ENCODE measurements around the gene NCAM2.

The NCAM2 gene

GRCh38 chr21:20997636-20998455 lies at the start of gene NCAM2:
NCAM2 (plus strand) TSS chr21:20998409.
- FAIRE-seq: no peak

GRCh38 chr21:20949884-20950283 lies 48.3 kb upstream of the NCAM2 start:
- FAIRE-seq: no peak

GRCh38 chr21:20965816-20966215 lies 32.4 kb upstream of the NCAM2 start:
- no peak for FAIRE-seq

- no peak for FAIRE-seq
Observed at GRCh38 chr21:20968391-20968790, 29.8 kb upstream of the NCAM2 start.

GRCh38 chr21:20970691-20971090 lies 27.5 kb upstream of the NCAM2 start:
- FAIRE-seq: peak; percentile 59

- peak; percentile 88 for FAIRE-seq
Observed at GRCh38 chr21:20971296-20971921, 26.8 kb upstream of the NCAM2 start.

GRCh38 chr21:20994790-20995189 lies 3.4 kb upstream of the NCAM2 start:
- no peak for FAIRE-seq

GRCh38 chr21:20996421-20997310 lies 1.5 kb upstream of the NCAM2 start:
- FAIRE-seq: no peak

GRCh38 chr21:20997311-20997635 lies 936 bp upstream of the NCAM2 start:
- no peak for FAIRE-seq

GRCh38 chr21:20998456-20998789 lies 214 bp downstream of the NCAM2 start:
- FAIRE-seq: no peak

GRCh38 chr21:20998886-20999285 lies 677 bp downstream of the NCAM2 start:
- FAIRE-seq: no peak

GRCh38 chr21:20999659-21000058 lies 1.4 kb downstream of the NCAM2 start:
- peak; percentile 90 for FAIRE-seq

GRCh38 chr21:21000591-21001175 lies 2.5 kb downstream of the NCAM2 start:
- no peak for FAIRE-seq

GRCh38 chr21:21001591-21002100 lies 3.4 kb downstream of the NCAM2 start:
- no peak for FAIRE-seq

GRCh38 chr21:21002153-21002552 lies 3.9 kb downstream of the NCAM2 start:
- FAIRE-seq: no peak

GRCh38 chr21:21003701-21004100 lies 5.5 kb downstream of the NCAM2 start:
- no peak for FAIRE-seq

GRCh38 chr21:21007606-21008005 lies 9.4 kb downstream of the NCAM2 start:
- FAIRE-seq: no peak

- FAIRE-seq: no peak
Observed at GRCh38 chr21:21010228-21010627, 12.0 kb downstream of the NCAM2 start.

- no peak for FAIRE-seq
Observed at GRCh38 chr21:21010698-21011097, 12.5 kb downstream of the NCAM2 start.

- no peak for FAIRE-seq
Observed at GRCh38 chr21:21018821-21019220, 20.6 kb downstream of the NCAM2 start.

GRCh38 chr21:21019681-21020080 lies 21.5 kb downstream of the NCAM2 start:
- FAIRE-seq: no peak

- no peak for FAIRE-seq
Observed at GRCh38 chr21:21025742-21026141, 27.5 kb downstream of the NCAM2 start.

GRCh38 chr21:21028275-21028820 lies 30.1 kb downstream of the NCAM2 start:
- no peak for FAIRE-seq
